CD14-positive monocyte (primary cell): ENCODE results near the gene SCRN2. TPM values are rescaled to one million over a fixed set of nuclear protein-coding genes. Genes with fewer than 3 reads are reported as not detected.

Source experiments
- DNase-seq, 3 donors: peaks; one replicate each; pipeline ENCODE4 v3.0.0-alpha.2; 2011 to 2022
- H2AFZ ChIP-seq: 2 replicates; pipeline ENCODE4 v1.6.0; 2012; ENCODE audit warnings: mild to moderate bottlenecking, low read depth, low read length, inconsistent platforms; ENCODE audit not compliant: insufficient read depth, poor library complexity, severe bottlenecking
- H3K27ac ChIP-seq, 2 donors: 1 replicate in 1 of 2; 2 replicates in 1 of 2; pipeline ENCODE4 v1.5.1; 2012 to 2013; ENCODE audit warnings: low read length in 2 of 2, control low read depth in 1 of 2, inconsistent platforms in 1 of 2, low read depth in 1 of 2, mild to moderate bottlenecking in 1 of 2
- H3K27me3 ChIP-seq, 2 donors: one replicate each; pipeline versions ENCODE4 v1.6.0 to v1.6.1; 2011 to 2013; ENCODE audit warnings: low read length in 2 of 2; ENCODE audit not compliant: control insufficient read depth in 2 of 2, insufficient read depth in 2 of 2
- H3K36me3 ChIP-seq, 2 donors: replicated peaks in 1 of 2; 1 replicate in 1 of 2; 2 replicates in 1 of 2; pipeline versions ENCODE4 v1.5.1 to v1.6.1; 2012 to 2013; ENCODE audit warnings: low read length in 2 of 2, control low read depth in 1 of 2, inconsistent platforms in 1 of 2, mild to moderate bottlenecking in 1 of 2; ENCODE audit not compliant: insufficient read depth in 2 of 2, control insufficient read depth in 1 of 2
- H3K4me1 ChIP-seq, 2 donors: 1 replicate in 1 of 2; 2 replicates in 1 of 2; pipeline versions ENCODE4 v1.5.1 to v1.6.1; 2012 to 2013; ENCODE audit warnings: low read length in 2 of 2, control low read depth in 1 of 2, inconsistent platforms in 1 of 2, mild to moderate bottlenecking in 1 of 2, moderate library complexity in 1 of 2; ENCODE audit not compliant: insufficient read depth in 2 of 2, control insufficient read depth in 1 of 2
- H3K4me2 ChIP-seq: replicated peaks from 2 replicates; pipeline ENCODE3; 2012; ENCODE audit warnings: low read length, moderate library complexity, mild to moderate bottlenecking; ENCODE audit not compliant: poor library complexity, severe bottlenecking; ENCODE audit errors: extremely low read depth
- H3K4me3 ChIP-seq, 3 experiments: fragments of 200-600 bp in 1 of 3; sonication (generic) in 1 of 3; replicated peaks in 1 of 3; 1 replicate in 2 of 3; 2 replicates in 1 of 3; pipeline ENCODE4 v1.5.1; 2011 to 2013; ENCODE audit warnings: low read length in 3 of 3, mild to moderate bottlenecking in 3 of 3, control low read depth in 2 of 3, low read depth in 2 of 3, inconsistent platforms in 1 of 3, moderate library complexity in 1 of 3
- H3K79me2 ChIP-seq: 2 replicates; pipeline ENCODE4 v1.6.0; 2012; ENCODE audit warnings: mild to moderate bottlenecking, control low read depth, inconsistent platforms, low read length, moderate library complexity; ENCODE audit not compliant: insufficient read depth
- H3K9ac ChIP-seq: 2 replicates; pipeline ENCODE4 v1.6.0; 2017; ENCODE audit warnings: low read length, mild to moderate bottlenecking; ENCODE audit not compliant: insufficient read depth, poor library complexity, severe bottlenecking
- H3K9me3 ChIP-seq, 2 donors: replicated peaks in 1 of 2; 1 replicate in 1 of 2; 2 replicates in 1 of 2; pipeline versions ENCODE4 v1.5.1 to v1.6.1; 2012 to 2013; ENCODE audit warnings: low read length in 2 of 2, control low read depth in 1 of 2; ENCODE audit not compliant: control insufficient read depth in 1 of 2, insufficient read depth in 1 of 2
- H4K20me1 ChIP-seq: 2 replicates; pipeline ENCODE4 v1.6.0; 2012; ENCODE audit warnings: mild to moderate bottlenecking, low read length, control low read depth, moderate library complexity; ENCODE audit not compliant: insufficient read depth
- H3K27ac Mint-ChIP-seq, 7 donors: one replicate each; pipeline ENCODE4 v1.8.0; 2020; ENCODE audit warnings: mild to moderate bottlenecking in 7 of 7, mixed read lengths in 7 of 7, moderate library complexity in 6 of 7, inconsistent platforms in 2 of 7
- H3K27me3 Mint-ChIP-seq, 3 donors: one replicate each; pipeline ENCODE4 v1.8.0; 2021 to 2022; ENCODE audit warnings: low read depth in 3 of 3, mild to moderate bottlenecking in 3 of 3, mixed read lengths in 3 of 3, moderate library complexity in 3 of 3, inconsistent platforms in 1 of 3
- H3K36me3 Mint-ChIP-seq, 2 donors: one replicate each; pipeline ENCODE4 v1.8.0; 2020; ENCODE audit warnings: mixed read lengths in 2 of 2, inconsistent platforms in 1 of 2, mild to moderate bottlenecking in 1 of 2
- H3K4me1 Mint-ChIP-seq: one replicate; pipeline ENCODE4 v1.8.0; 2020; ENCODE audit warnings: mild to moderate bottlenecking, mixed read lengths
- H3K4me3 Mint-ChIP-seq, 2 donors: one replicate each; pipeline ENCODE4 v1.8.0; 2020; ENCODE audit warnings: mild to moderate bottlenecking in 2 of 2, mixed read lengths in 2 of 2, moderate library complexity in 1 of 2
- H3K9me3 Mint-ChIP-seq, 7 donors: one replicate each; pipeline ENCODE4 v1.8.0; 2020 to 2022; ENCODE audit warnings: mixed read lengths in 7 of 7, mild to moderate bottlenecking in 6 of 7, moderate library complexity in 6 of 7, inconsistent platforms in 2 of 7
- CTCF ChIP-seq: fragments of 200-600 bp; IDR thresholded peaks from one replicate; pipeline ENCODE4 v1.8.0; 2022; ENCODE audit warnings: antibody characterized with exemption, mild to moderate bottlenecking
- WGBS: methylation state at CpG from one replicate; pipeline ENCODE4 v1.1.5; 2013; ENCODE audit warnings: missing lambda C conversion rate; ENCODE audit not compliant: insufficient coverage; 5-methylcytosine and 5-hydroxymethylcytosine counted together
- intact Hi-C, 2 donors: fragments of 100-400 bp; cut with micrococcal nuclease; formaldehyde crosslinking; loops; one replicate each; pipeline versions ENCODE4 v1.15.0 to v1.15.1; 2023
- polyA plus RNA-seq, 3 donors: library from polyadenylated mRNA; depleted of rRNA in 1 of 3; unstranded in 2 of 3; stranded (reverse) in 1 of 3; fragments of 300-500 nt in 2 of 3; fragments of >200 nt in 1 of 3; fragmentation: Illumina TruSeq in 2 of 3; gene quantifications; 1 replicate in 2 of 3; 2 replicates in 1 of 3; pipeline ENCODE4 v1.2.3, GENCODE V29; 2012 to 2021

SCRN2 gene
- polyA plus RNA-seq, 3 donors: 13.2 to 45.1 (median 14.5) TPM

DNA sequence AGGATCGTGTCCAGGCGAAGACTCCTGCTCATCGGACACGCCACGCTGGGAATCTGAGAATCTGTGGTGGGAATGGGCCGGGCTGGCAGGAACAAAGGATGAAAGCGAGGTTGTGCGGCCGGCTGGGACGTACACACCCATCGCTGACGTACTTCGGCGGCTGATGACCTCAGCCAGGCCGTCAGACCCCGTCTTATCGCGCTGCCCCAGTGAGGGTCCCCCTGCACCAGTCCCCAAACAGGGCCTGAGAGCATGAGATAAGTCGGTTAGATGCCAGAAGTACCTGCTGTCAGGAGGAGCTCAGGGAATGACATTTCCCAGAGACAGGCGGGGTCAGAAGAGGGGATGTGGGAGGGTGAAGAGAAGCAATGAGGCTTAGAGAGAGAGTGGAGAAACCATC, 25.9 kb upstream of the SCRN2 start:
- H3K27ac ChIP-seq: no peak overlapping the region
- no peaks in the 10 kb centered on the region for H3K4me1 ChIP-seq
- peaks cover 12 to 17% of the 10 kb centered on the region in 2 donors for H3K27me3 ChIP-seq
- no peaks in the 10 kb centered on the region for H3K9me3 ChIP-seq
- Mint-ChIP-seq H3K4me1 (peaks cover 8% of the 10 kb centered on the region), H3K4me3 (no peak overlapping the region), H3K27me3 (peaks cover 19 to 50% (median 29%) of the 10 kb centered on the region in 3 donors), H3K9me3 (peaks cover 0 to under 1% (median 0%) of the 10 kb centered on the region in 7 donors), H3K27ac (no peak overlapping the region), H3K36me3 (no peaks in the 10 kb centered on the region)
- intact Hi-C loops: no loop called here
- no peaks in the 10 kb centered on the region for H4K20me1 ChIP-seq
- no peaks in the 10 kb centered on the region for H3K79me2 ChIP-seq
- no peak overlapping the region for H2AFZ ChIP-seq
- DNase-seq: no peak
- H3K4me3 ChIP-seq: no peak overlapping the region
- TF ChIP-seq CTCF: no peak
- no peak overlapping the region for H3K9ac ChIP-seq
- H3K4me2 ChIP-seq: no peak overlapping the region
- no peaks in the 10 kb centered on the region for H3K36me3 ChIP-seq
- 91% methylated on average over 20 of the region's 20 CpGs for WGBS

DNA sequence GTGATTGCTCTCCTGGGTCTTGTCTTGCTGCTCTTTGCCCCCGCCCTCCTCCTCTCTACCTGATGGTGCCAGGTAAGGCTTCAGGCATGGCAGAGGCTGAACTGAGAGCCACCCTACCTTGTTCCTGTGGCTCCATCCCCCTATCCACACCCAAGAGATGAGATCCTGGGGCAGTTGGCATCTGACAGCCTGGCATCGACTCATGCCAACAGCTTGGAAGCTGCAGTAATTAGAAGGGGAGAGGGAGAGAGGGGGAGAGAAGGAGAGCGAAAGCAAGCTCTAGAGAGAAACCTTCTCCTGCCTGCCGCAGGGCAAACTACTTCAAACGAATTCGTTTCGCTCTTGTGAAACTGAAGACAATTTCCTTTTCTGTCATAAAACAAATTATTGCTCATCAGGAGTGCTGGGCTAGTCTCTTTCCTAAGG, 23.7 kb upstream of the SCRN2 start:
- H3K27ac ChIP-seq: no peak overlapping the region
- DNase-seq: no peak
- no peak overlapping the region for H2AFZ ChIP-seq

More for the DNA sequence above, 23.7 kb upstream of the SCRN2 start:
- H3K4me3 Mint-ChIP-seq: no peak overlapping the region
- no peaks in the 10 kb centered on the region for H3K4me1 ChIP-seq
- no peaks in the 10 kb centered on the region for H3K9me3 ChIP-seq
- no peaks in the 10 kb centered on the region for H4K20me1 ChIP-seq
- peaks cover 0 to 4% of the 10 kb centered on the region in 2 donors for H3K27me3 ChIP-seq
- peaks cover 7 to 33% (median 13%) of the 10 kb centered on the region in 3 donors for H3K27me3 Mint-ChIP-seq
- H3K36me3 Mint-ChIP-seq: no peaks in the 10 kb centered on the region
- no peak overlapping the region for H3K9ac ChIP-seq
- no peak overlapping the region for H3K4me2 ChIP-seq
- H3K36me3 ChIP-seq: no peaks in the 10 kb centered on the region
- no peaks in the 10 kb centered on the region for H3K79me2 ChIP-seq
- intact Hi-C loops: no loop called here
- no peak overlapping the region for H3K27ac Mint-ChIP-seq
- WGBS: 100% methylated on average over 1 of the region's 7 CpGs
- H3K4me1 Mint-ChIP-seq: peaks cover 8% of the 10 kb centered on the region
- no peaks in the 10 kb centered on the region for H3K9me3 Mint-ChIP-seq
- H3K4me3 ChIP-seq: no peak overlapping the region
- TF ChIP-seq CTCF: no peak
